ENCODE results near the gene NHSL1.

Gene NHSL1

GRCh38 chr6:138400326-138400725, 99.0 kb downstream of the NHSL1 start:
- DNase-seq: no peak

GRCh38 chr6:138397128-138398122, 101.9 kb downstream of the NHSL1 start:
- DNase-seq: no peak

- no peak for DNase-seq
Measured at GRCh38 chr6:138396709-138397108, 102.6 kb downstream of the NHSL1 start.

DNA sequence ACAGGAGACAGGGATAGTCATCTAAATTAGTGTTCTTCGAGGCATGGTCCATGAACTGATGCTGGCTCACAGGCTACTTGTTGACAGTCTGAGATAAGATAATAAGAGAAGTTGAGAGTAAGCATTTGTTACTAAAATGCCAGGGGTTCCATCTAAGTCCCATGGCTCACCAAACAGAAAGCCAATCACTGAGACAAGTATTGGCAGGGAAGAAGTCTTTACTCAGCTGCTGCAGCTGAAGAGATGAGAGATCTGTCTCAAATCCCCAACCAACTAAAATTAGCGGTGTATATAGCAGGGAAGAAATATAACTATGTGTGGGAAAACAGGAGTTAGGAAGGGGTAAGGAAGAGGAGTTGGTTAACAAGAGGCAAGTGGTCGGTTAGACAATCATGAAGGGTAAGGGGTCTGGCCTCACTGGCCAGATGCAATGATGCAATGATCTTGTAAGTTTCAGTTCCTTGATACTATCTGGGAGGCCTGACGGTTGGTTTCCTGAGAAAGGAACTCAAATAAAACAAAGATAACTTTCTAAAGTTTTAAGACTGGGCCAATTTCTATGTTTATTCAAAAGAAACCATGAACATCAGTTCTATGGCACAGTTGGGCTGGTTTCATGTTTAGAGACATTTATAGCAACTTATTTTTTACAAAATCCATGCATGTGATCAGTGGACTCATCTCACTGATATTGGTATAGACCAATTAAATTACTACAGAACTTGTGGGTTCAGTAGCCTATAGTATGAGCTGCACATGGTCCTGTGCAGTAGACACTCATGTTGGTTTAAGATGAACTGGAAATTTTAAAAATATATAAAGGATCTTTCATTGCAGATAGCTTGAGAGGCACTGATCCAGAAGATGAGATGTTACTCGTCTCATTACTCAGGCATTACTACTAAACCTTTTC, 105.2 kb downstream of the NHSL1 start:
- DNase-seq: no peak

DNA sequence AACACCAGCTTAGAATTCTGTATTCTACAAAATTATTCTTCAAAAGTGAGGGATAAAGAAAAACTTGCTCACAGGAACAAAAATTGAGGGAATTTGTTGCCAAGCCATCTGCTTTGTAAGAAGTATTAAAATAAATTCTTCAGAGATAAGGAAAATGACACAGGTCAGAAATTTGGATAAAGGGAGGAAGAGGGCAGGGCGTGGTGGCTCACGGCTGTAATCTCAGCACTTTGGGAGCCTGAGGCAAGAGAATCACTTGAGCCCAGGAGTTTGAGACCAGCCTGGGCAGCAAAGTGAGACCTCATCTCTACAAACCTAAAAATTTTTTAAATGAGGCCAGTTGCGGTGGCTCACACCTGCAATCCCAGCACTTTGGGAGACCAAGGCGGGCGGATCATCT, 109.7 kb downstream of the NHSL1 start:
- DNase-seq: no peak

- no peak for DNase-seq
Measured at GRCh38 chr6:138387577-138388368, 111.5 kb downstream of the NHSL1 start.

DNA sequence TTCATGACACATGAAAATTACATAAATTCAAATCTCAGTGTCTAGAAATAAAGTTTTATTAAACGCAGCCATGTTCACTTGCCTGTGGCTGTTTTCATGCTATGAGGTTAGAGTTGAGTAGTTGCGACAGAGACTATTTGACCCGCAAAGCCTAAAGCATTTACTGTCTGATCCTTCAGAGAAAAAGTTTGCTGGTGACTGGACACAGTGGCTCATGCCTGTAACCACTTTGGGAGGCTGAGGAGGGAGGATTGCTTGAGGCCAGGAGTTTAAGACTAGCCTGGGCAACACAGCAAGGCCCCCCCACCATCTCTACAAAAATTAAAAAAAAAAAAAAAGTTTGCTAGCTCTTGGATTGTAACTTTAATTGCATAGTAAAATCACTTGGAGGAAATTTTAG, 112.4 kb downstream of the NHSL1 start:
- DNase-seq: no peak

DNA sequence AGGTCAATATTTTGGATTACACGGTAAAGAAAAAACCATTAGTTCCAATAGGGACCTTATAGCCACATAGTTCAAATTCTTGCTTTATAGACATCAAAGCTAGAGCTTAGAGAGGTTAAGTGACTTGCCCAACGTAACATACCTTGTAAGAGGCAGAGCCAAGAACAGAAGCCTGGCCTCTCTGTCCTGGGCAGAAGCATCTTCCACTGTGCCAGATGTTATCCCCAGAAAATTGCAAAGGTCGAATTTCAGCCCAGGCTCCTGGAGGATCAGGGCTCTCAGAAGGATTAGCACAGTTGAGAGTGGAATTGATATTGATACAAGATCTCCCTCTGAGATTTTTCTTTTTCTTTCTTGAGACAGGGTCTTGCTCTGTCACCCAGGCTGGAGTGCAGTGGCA, 115.5 kb downstream of the NHSL1 start:
- no peak for DNase-seq

DNA sequence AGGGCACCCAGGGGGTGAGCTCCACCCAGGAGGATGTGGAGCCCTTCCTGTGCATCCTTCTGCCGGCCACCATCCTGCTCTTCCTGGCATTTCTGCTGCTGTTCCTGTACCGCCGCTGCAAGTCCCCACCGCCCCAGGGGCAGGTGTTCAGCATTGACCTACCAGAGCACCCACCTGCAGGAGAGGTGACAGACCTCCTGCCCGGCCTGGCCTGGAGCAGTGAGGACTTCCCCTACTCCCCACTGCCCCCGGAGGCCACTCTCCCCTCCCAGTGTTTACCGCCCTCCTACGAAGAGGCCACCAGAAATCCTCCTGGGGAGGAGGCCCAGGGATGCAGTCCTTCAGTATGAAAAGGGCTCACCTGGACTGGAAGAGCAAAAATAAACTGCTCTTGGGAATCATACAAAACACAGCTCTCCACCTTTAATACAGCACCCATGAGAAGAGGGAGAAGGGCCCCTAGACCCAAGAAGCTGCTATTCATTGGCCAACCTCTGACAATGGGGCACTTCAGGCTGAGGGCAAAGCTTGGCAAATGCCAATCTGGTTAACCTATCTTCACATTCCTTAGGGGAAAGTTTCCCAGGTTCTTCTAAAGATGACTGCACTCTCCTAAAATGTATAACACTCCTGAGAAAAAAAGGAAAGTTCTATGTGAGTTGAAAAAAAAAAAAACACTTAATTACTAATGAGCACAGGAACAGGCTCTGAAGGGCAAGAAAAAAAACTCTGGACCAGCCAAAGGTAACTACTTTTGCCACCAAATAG, 116.6 kb downstream of the NHSL1 start:
- no peak for DNase-seq

GRCh38 chr6:138378463-138378862, 120.8 kb downstream of the NHSL1 start:
- no peak for DNase-seq

DNA sequence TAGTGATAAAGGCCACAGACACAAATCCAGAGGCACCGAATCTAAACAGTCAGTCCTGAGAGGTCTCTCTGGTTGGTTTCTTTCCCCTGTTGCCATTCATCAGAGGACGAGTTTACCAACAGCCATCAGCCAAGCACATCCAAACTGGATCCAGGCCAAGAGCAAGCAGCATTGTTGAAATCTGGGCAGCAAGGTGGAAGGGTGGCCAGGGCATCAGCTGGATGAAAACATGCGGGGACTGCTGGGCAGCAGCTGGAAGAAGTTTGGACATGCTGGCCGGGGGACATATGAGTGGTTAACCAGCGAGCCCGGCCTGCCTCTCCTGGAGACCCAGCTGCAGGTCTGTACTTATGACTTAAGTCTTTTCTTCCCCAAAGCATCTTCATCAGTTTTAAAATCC, 121.5 kb downstream of the NHSL1 start, which contains the start of gene SMIM28:
Gene SMIM28, plus strand, starts transcription at position 62 of the 400 bp plus-strand sequence. Its CDS starts 168 bp downstream, at position 230.
- no peak for DNase-seq

DNA sequence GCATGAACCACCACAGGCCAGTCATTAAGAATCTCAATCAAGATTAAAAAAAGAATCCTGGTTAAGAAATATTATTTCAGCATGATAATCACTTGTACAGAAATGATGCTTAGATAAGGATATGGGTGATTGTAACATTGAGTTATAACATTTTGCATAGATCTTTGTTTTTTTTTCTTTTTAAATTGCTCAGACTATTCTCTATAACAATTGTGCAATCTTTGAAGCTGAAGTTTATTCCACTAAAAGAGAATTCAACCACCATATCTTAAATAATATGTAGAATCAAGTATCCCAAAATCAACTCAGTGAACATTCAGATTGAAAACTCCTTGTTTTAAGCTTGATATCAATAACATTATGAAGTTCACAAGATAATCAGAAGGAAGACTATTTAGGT, 122.3 kb downstream of the NHSL1 start:
- no peak for DNase-seq

DNA sequence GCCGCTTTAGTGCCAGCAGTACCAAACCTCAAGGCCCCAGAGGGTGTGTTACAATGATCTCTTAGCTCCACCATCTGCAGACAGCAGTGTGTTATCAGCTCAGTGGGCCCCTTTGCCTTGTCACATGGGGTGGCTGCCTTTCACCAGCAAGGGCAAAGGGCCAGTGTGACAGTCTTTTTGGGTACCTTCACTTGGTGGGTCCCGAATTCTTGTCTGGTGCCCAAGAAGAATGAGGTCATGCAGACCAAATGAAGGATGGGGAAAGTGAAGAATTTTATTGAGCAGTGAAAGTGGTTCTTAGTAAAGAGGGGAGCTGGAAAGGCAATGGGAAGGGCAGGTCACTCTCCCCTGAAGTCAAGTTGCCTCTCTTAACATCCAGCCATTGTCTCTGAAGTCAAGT, 124.5 kb downstream of the NHSL1 start:
- no peak for DNase-seq

- no peak for DNase-seq
Measured at GRCh38 chr6:138374230-138374629, 125.1 kb downstream of the NHSL1 start.

DNA sequence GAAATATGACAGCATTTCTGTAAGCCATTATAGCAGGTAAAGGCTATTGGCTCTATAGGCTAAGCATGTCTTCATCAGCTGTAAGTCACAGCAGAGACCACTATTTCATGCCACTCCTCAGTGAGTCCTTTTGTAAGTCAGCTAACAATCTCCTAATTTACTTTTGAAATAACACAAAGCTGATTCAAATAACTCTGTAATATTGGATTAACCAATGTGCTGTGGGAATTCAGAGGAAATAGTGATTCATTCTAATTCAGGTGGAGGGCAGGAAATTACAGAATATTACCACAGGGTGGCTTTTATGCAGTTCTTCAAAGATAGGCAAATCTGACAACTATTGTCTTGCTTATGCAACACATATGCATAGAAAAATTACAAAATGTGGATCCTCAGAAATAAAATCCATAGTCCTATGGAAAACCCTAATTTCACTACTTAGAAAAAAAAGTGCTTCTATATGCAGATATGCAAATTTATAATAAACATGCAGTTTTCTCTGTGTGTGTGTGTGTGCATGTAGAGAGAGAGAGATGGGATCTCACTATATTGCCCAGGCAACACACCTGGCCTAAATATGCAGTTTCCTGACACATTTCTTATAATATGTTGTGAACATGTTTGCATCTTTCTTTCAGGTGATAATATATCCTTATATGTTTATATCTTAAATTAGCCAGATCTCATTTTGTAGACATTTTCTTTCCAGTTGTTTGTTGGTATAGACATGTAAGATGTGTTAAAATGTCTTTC, 126.4 kb downstream of the NHSL1 start:
- DNase-seq: peak; percentile 8

Data from fibroblast of skin of right quadriceps (primary cell).